NCI-H2196 (cell line): ENCODE results near the gene TINAG.

Experiments used
- DNase-seq: peaks from one replicate; lab custom pipeline; 2025; ENCODE audit not compliant: unreplicated experiment; lab: John Stamatoyannopoulos, UW

TINAG gene

DNA sequence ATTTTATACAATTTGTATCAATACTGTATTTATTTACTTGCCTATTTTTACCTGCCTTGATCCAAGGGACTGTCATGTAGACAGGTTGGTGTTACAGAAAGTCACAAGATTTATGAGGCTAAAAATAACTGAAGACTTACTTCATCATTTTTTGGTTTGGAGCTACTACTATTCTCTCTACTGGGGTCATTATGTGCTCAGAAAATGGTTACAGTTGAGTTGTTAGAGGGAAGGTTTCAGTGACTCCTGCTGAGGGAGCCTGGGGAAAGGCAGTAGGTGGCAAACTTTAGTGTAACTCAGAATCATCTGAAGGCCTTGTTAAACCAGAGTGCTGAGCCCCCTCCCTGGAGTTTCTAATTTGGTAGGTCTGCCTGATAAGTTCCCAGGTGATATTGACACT, 118.8 kb downstream of the TINAG start:
- no peak for DNase-seq

- DNase-seq, result no peak
Measured at GRCh38 chr6:54427396-54427937, 119.2 kb downstream of the TINAG start.

DNA sequence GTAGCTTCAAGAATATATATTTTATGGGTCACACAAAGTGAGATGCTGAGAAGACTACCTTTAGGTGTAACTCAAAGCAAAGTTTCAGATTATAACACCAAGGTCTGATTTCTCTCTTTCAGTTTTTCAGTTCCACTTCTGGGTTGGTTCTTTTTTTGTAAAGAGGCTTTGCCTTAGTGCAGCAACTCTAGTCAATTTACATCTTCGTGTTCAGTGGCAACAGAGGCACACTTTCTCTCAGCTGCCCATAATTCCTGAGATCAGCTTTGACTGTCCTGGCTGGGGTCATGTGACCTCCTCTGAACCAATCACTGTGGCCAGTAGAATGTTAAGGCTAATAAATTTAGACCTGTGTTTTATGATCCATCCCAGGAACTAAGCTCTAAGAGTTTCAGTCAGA, 120.2 kb downstream of the TINAG start:
- no peak for DNase-seq

DNA sequence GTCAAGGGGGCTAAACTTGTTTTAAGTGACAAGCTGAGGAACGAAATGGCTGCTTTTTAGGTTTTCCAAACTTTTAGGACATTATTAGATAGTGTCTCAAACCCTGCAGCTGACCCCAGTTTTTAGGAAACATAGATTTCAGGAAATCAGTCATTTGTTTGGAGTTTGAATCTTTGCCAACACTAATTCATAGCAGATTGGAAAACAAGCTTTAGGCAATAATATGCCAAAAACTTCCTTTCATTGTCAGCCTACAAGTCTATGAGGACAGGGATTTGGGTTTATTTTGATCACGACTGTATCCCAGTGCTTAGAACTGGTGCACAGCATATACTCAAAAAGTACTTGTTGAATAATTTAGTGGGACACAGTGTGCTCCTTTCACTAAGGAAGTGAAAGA, 123.2 kb downstream of the TINAG start:
- no peak for DNase-seq
